Activated CD8-positive, alpha-beta memory T cell treated with anti-CD3 and anti-CD28 coated beads for 48 hours (primary cell): ENCODE results near the gene NXN.
"Not testable (repeated sequence)": the region's sequence is repeated elsewhere in the genome, so short reads cannot be mapped to it uniquely, and the experiment has no call there.

Source experiments
- DNase-seq, 3 experiments: peaks; one replicate each; pipeline ENCODE4 v3.0.0-alpha.2; 2020; ENCODE audit warnings: low read depth in 2 of 3, low spot score in 2 of 3

NXN gene

DNA sequence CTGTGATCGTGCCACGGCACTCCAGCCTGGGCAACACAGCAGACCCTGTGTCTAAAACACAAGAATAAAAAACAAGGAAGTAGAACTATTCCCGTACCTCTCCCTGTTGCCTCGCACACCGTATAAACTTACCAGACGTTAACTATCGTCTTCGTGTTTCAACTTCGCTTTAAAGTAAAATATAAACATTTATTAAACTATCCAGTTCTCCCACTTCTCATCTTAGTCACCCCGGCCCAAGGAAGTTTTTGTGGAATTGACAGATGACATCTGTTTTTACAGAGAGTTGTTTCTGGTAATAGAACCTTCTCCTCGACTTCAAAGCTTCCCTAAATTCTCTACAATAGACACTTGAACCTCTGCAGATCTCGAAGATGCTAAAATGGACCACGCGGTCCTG, 83.1 kb downstream of the NXN start:
- DNase-seq = no peak

DNA sequence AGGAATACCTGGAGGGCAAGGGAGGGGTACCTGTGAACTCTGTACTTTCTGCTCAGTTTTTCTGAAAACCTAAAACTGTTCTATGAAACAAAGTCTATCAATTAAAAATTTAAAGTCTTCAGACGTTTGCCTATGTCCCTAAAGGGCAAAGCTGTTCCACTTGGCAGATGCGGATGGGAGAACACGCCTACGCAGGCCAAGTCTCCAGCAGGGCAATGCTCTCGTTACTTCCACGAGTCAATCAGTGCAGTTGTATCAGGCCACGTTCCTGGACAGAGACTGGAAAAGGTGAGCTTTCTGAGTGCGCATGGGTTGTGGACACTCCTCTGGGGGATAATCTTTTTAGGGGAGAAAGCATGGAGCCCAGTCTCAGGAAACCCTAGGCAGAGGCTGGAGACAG, 86.6 kb downstream of the NXN start:
- DNase-seq = no peak

DNA sequence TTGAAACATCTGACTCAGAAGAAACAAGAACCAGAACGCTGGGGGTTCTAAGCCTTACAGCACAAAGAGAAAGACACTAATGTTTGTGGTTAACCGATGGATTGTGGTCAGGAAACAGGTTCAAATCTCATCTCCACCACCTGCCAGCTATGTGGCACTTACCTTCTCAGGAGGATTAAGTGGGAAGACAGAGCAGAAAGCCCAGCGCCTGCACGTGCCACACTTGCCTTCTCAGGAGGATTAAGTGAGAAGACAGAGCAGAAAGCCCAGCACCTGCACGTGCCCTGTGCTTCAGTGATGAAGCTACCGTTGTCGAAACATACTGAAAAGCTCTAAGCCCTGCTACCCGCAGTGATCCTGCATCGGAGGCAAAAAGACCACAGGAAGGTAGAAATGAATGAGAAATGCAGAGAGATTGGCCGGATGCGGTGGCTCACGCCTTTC, 90.6 kb downstream of the NXN start:
- DNase-seq = peak in 2 of 3 experiments; percentile 2 to 3

DNA sequence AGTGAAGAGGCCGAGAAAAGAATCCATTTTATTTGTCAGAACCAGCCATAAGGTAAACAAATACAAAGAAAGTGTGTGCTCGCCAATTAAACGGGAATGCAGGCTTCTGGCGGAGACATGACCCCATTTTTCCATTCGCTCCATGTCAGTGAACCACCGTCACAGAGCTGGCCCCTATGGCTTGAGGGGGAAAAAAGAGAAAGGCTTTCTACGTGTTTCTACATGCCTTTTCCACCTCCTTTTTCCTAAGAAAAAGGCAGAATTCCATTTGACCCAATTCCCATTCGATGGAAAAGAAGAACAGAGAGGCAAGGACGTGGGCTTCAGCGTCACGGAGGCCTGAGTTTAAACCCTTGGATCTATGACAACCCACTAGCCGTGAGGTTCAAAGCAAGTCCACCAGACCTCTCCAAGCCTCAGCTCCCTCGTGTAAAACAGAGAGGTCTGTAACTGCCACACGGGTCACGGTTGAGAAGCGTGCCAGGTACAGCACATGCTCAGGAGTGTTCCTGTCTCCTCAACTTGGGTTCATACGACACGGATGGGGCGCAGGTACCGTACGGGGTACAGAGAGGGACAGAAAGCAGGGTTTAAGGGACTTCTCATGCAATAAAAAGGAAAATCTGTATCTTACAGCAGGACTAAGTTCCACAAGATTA, 91.9 kb downstream of the NXN start:
- DNase-seq = no peak

DNA sequence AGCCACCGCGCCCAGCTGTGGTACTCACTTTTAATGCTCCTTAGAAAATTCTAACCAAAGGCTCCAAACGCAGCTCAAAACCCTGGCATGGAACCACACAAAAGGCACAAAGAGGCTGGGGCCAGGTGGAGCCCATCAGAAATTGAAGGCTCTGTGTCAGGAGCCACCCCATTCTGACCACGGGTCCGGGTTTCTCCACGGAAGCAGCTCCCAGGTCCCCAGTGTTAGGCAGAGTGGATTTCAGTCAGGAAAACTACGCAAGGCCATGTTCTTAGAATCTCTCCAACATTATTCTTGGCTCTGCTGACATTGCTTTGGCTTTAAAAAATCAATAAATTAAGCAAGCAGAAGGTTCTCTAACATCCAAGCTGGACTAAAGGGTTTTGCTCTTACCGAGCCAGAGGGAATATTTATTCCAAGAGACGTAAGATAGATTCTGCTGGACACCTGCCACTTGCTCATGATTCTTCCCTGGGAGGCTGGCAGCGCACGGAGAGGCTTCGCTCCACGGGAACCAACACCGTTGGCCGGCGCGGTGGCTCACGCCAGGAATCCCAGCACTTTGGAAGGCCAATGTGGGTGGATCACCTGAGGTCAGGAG, 93.5 kb downstream of the NXN start:
- DNase-seq = no peak

DNA sequence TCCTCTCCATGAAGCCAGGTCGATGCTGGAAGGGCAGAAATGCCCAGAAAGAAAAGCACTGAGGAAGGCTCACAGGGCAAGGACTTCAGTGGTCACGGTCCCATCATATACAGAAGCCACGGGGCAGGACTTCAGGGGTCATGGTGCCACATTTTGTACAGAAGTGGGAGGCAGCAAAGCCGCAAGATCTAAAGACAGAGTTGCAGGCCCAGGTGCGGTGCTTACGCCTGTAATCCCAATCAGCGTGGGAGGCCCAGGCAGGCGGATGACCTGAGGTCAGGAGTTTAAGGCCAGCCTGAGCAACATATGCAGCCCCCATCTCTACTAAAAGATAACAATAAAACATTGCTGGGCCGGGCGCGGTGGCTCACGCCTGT, 96.0 kb downstream of the NXN start:
- DNase-seq = no peak

DNA sequence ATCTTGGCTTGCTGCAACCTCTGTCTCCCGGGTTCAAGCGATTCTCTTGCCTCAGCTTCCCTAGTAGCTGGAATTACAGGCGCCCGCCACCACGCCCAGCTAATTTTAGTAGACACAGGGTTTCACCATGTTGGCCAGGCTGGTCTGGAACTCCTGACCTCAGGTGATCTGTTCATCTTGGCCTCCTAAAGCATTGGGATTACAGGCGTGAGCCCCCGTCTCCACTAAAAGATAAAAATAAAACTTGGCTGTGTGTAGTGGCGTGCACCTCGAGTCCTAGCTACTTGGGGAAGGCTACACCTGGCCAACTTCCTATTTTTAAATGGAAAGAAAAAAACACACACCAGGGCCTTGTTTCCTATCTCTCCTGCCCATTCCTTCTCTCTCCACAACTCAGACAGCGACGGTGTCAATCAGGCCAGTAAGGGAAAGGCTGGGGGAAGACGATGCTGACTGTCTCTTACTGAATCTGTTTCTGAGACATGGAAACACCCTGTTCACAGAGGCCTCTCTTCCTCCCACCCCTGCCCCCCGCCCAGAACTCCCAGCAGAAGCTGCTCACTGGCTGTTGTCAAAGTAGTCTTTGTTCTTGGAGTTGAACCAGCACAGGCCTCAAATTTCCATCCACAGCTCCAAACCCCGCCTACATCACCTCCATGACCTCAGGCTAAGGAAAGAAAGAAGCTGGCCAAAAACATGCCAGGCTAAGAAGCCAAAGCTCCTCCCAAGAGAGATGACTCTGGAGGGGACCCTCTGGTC, 96.6 kb downstream of the NXN start:
- no peak for DNase-seq

DNA sequence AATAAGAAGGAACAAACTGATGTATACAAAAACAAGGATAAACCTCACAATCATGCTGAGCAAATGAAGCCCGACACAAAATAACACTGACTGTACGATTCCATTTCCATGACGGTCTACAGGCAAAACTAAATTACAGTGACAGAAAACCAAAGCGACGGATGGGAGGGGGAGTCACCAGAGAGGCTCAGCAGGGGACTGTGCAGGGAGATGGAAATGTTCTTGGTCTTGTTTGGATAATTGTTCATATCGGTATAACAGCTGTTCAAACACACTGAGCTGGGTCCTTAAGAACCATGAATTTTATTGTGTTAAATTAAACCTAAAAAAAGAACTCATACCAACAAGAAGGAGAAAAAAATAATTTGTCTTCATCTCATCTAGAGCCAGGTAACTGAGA, 97.8 kb downstream of the NXN start:
- DNase-seq = no peak

DNA sequence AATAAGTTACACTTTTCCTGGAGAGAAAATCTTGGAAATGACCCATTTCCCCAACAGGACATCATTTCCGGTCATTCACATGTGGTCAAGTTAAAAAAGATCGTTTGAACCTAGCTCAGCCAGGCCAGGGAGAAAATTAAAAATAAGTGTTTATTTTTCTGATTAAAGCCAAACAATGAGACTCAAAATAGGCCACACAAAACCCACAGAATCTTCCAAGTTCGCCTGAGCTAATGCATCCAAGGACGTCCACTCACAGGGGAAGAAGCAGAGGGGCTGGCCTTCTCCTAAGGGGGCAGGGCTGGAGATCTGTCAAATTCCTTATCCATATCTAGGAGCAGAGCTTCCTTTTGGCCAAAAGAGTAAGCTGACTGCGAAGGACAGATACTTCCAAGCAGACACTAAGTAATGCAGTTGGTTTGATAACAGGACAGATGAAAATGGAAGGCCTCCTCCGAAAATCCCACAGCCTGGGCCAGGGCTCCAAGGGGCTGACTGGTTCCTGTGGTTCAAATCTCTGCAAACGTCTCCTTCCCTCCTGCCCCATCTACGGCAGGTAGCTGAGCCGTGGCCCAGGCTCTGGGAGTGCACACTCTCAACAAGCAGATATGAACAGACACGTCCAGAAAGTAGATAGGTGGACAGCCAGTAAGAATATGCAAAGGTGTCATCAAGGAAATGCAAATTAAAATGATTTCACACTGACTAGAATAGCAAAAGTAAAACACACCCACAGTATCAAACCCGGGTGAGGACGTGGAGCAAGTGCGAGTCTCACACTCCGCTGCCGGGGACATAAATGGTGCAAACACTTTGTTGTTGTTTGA, 98.9 kb downstream of the NXN start:
- no peak for DNase-seq

DNA sequence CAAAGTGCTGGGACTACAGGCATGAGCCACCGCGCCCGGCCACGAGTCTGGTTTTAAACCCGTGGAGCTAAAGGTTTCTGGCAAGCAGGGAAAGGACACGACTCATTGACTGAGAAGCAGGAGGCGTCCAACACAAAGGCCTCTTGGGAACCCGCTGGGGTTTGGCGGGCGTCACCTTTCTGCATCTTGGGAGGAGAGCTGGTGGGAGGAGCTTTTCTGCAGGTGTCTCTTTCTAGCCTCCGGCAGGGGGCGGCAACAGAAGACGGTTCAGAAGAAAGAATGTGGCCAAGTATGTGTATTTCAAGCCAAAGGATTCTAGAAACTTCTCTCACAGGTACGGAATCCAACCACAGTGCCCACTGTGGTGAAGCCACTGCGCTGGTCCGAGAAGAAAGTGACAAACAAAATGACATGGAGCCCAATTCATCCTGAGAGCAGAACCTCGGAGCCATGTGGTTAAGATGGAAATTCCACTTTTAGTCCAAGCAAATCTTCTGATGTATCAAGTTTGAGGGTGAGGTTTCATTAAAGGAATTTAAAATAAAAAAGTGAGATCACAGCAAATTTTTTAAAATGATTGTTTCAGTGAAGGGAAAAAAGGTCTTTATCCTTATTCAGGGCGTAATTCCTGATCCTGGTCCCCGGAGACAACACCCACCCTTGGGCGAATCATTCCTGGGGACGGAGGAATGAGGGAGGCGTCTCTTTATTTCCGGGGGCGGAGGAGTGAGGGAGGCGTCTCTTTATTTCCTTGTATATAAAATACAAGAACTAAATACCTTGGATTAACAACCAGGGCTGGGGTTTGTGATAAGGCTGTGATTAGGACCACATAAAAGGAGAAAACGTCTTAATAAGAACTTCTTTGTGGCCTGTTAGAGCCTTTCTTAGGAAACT, 99.8 kb downstream of the NXN start:
- peak; percentile 4 to 34 (median 11) for DNase-seq

DNA sequence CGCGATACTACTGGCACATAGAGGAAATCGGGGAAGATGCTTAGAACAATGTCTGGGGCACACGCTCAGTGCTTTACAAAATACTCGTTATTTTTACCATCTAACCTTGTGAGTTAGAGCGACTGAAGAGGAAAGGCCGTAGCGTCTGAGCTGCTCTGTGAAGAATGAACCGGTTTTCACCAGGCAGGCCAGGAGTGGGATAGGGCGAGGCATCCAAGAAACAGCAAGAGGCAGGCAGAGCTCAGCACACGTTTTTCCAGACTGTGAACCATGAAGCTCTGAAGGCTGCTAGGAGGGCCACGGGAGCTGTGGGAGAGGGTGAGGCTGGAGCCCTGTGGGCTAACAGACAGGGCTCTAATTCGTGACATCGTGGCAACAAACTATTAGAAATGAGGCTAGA, 101.9 kb downstream of the NXN start:
- DNase-seq = no peak

DNA sequence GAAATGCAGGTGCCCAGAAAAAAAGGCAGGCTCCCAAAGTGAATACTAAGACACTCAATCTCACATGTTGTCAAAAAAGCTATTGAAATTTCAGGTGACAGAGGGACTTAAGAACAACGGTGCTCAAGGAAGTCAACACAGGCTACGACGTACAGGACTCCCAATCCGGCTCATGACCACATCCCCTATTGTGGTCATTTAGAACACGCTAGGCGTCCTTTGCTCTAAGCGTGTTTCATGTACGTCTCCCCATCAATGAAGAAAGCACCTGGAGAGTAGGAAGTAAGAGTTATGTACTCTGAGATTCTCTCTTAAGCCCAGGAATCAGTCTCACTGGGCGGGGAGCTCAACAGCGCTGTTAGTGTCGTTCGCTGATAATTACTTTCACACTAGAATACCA, 103.3 kb downstream of the NXN start:
- no peak for DNase-seq

DNA sequence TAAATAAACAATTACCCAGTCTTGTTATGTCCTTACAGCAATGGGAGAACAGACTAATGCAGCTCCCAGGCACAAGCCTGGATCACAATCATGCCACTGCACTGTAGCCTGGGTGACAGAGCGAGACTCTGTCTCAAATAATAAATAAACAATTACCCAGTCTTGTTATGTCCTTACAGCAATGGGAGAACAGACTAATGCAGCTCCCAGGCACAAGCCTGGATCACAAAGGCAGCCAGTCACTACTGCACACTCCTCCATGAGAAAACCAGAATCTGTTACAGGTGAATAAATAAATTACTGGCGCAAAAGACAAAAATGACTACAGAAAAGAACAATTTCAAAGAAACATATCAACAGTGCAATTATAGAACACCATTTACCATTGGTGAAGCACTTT, 105.0 kb downstream of the NXN start:
- not testable (repeated sequence) for DNase-seq

DNA sequence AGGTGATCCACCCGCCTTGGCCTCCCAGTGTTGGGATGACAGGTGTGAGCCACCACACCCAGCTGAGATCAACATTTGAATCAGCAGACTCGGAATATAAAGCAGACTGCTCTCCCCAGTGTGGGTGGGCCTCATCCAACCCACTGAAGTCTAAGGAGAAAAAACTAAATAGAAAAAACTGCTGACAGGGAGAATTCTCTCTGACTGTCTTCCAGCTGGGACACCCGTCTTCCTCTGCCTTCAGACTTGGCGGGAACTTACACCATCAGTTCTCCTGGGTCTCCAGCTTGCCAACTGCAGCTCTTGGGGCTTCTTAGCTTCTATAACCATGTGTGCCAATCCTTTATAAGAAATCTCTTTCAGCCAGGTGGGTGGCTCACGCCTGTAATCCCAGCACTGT, 106.7 kb downstream of the NXN start:
- no peak for DNase-seq

DNA sequence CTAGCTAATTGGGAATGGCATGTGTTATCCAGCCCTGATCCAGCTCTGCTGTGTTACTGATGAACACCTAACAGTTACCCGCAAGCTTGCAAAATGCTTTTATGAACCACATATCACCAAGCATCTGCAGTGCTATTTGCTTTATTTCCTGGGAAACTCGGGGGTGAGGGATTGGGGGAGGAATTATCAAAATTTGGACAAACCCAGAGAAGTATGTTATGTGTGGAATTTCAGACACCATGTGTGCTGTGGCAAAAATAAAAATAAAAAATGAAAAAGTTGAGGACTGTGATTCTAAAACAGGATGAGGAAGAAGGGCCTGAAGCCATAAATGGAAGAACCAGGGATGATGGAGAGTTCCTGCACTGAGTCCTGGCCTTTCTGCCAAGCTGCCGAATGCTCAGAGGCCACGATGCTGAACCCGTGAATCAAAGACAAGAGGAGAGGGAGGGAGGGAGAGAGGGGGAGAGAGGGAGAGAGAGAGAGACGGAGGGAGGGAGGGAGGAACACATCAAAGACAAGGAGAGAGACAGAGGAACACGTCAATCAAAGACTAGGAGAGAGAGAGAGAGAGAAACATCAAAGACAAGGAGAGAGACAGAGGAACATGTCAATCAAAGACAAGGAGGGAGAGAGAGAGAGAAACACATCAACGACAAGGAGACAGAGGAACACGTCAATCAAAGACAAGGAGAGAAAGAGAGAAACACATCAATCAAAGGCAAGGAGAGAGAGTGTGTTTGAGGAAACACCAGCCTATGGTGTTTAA, 107.6 kb downstream of the NXN start:
- DNase-seq = no peak

DNA sequence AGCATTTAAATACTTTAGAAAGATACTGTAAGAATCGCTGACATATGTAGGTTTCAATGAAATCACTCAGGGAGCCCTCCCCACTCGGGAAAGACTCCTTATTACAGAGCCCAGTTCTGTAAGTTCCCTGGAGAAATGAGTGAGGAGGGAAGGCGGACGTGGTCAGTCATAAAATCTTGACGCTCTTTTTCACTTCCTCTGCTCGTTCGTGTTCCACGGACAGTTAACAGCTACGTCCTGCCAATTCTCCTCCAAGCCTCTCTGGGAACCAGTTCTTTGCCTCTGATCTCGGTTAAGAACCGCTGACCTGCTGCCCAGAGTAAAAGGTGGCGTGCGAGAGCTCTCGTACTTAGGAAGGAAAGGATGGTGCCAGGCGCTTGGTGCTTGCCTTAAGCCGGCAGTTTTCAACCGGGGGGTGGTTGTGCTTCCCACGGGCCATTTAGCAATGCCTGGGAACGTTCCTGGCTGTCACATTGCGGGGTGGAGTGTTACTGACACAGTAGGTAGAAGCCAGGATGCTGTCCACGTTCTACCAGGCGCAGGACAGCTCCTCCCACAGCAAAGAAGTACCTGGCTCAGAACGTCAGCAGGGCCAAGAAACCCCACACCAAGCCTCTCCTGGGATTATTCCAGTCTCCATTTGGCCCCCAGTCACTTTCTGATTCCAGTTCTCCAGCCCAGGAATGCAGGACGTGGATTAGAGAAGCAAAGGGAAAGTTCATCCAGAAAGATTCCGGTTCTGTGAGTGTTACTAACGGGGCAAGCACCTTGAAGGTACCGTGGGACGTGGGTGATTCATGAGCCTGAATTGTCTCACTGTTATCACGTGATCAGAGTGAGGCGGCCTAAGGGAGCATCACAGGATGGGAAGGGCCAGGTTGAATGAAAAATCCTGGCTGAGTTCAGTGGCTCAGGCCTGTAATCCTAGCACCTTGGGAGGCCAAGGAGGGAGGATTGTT, 109.7 kb downstream of the NXN start:
- no peak for DNase-seq

DNA sequence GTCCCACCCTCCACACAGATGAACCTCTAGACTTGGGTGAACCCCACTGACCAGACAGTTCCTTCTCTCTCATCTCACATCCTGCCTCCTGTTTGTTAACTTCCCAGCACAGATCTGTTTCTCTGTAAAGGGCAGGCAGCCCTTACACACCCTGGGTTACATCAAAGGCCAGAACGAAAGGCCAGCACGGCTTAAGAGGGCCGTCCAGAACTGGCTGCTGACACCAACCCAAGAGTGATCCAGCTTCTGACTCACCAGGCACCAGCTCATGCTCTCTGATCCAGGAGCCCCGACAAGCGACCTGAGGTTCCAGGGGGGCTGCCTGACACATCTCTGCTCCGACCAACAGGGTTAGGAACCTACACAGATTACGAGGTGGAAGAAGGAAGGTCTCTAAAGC, 110.5 kb downstream of the NXN start:
- no peak for DNase-seq

DNA sequence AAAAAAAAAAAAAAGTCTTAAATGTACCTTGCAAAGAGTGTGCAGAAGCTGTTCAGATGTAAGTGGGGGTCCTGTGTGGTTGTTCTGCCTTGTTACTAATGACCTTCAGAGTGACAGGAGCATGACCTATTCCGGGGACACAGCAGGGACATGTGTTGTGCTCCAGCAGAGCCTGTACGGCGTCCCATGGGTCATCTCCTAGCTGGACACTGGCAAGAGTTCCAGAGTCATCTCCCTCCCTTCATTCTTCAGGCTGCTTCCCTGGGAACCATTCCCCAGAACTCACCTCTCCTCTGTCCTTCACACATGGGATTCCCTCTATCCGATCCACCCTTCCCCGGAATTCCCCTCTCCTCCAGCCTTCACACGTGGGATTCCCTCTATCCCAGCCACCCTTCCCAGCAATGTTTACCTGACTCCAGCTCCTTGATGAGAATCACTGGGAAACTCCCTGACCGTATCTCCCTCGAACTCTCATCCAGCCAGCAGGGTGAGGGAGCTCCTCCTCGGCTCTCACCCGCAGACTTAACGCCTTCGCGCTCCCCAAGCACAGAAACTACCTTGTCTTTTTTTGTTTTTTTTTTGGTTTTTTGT, 111.6 kb downstream of the NXN start:
- no peak for DNase-seq
